Activated T-cell treated with anti-CD3 and anti-CD28 coated beads for 24 hours (primary cell): Measurements from ENCODE around the gene GCNT1.

Source experiments
- DNase-seq: peaks from one replicate; pipeline ENCODE4 v3.0.0-alpha.2; 2020; ENCODE audit warnings: low read depth

The GCNT1 gene

GRCh38 chr9:76534026-76534425, 75.0 kb downstream of the GCNT1 start:
- DNase-seq = no peak

GRCh38 chr9:76537150-76537646, 78.2 kb downstream of the GCNT1 start:
- no peak for DNase-seq

GRCh38 chr9:76539180-76539579, 80.2 kb downstream of the GCNT1 start:
- no peak for DNase-seq

GRCh38 chr9:76542360-76542759, 83.4 kb downstream of the GCNT1 start:
- DNase-seq = no peak

GRCh38 chr9:76545191-76545590, 86.2 kb downstream of the GCNT1 start:
- no peak for DNase-seq

GRCh38 chr9:76552181-76552580, 93.2 kb downstream of the GCNT1 start:
- DNase-seq = no peak

GRCh38 chr9:76552751-76553455, 93.9 kb downstream of the GCNT1 start:
- DNase-seq = no peak

GRCh38 chr9:76553680-76554079, 94.7 kb downstream of the GCNT1 start:
- DNase-seq = no peak
